GM12878 (cell line): ENCODE measurements around the gene STK39. TPM values are rescaled to one million over a fixed set of nuclear protein-coding genes. Genes with fewer than 3 reads are reported as not detected.

ENCODE experiments used
- ATAC-seq: fragments of 200-7000 bp; cut with Tn5 transposase; 3 replicates; pipeline ENCODE4 v1.9.1; 2020; ENCODE audit warnings: mild to moderate bottlenecking, moderate library complexity
- BruUV-seq: library from RNA; stranded (reverse); fragments of 400-500 nt; replicated peaks from 2 replicates; lab custom pipeline; 2021; lab: Mats Ljungman, UMichigan
- CTCF ChIA-PET: fragments of 300-600 bp; sonication (Branson Sonifier 250); formaldehyde crosslinking; extraction: SDS; loops from one replicate; lab custom pipeline; 2021; ENCODE audit warnings: inconsistent platforms; lab: Yijun Ruan, JAX
- POLR2A ChIA-PET: fragments of 350-600 bp; formaldehyde crosslinking; extraction: SDS; loops from one replicate; lab custom pipeline; 2021; ENCODE audit warnings: inconsistent platforms; lab: Charles Lee
- RAD21 ChIA-PET: fragments of 300-600 bp; sonication (Branson Sonifier 250); formaldehyde crosslinking; loops from one replicate; lab custom pipeline; 2023; ENCODE audit warnings: antibody characterized with exemption; ENCODE audit not compliant: unreplicated experiment; lab: Charles Lee
- SMC1A ChIA-PET: fragments of 300-600 bp; sonication (Branson Sonifier 250); formaldehyde crosslinking; loops from one replicate; lab custom pipeline; 2023; ENCODE audit not compliant: unreplicated experiment, uncharacterized antibody; lab: Charles Lee
- DNase-seq: peaks from one replicate; pipeline ENCODE4 v3.0.0-alpha.2; 2011; ENCODE audit warnings: low read depth, low spot score
- FAIRE-seq: peaks from 3 replicates; lab custom pipeline; 2011; peaks lifted over from hg19 to GRCh38; lab: Jason Lieb, UNC
- H2AFZ ChIP-seq: 2 replicates; pipeline ENCODE4 v1.6.0; 2011; ENCODE audit warnings: low read depth, low read length, control low read depth; ENCODE audit not compliant: control insufficient read depth
- H3K27ac ChIP-seq: 2 replicates; pipeline ENCODE4 v1.5.1; 2011; ENCODE audit warnings: control low read depth; ENCODE audit not compliant: control insufficient read depth, insufficient read depth
- H3K27me3 ChIP-seq, 2 experiments: replicated peaks in 1 of 2; 2 replicates each; pipeline versions ENCODE4 v1.6.0 to v1.6.1; 2011; ENCODE audit warnings: low read length in 1 of 2; ENCODE audit not compliant: control insufficient read depth in 2 of 2, insufficient read depth in 2 of 2
- H3K36me3 ChIP-seq, 2 experiments: 2 replicates each; pipeline ENCODE4 v1.5.1; 2011; ENCODE audit warnings: low read length in 1 of 2; ENCODE audit not compliant: control insufficient read depth in 2 of 2, insufficient read depth in 2 of 2
- H3K4me1 ChIP-seq: 2 replicates; pipeline ENCODE4 v1.6.1; 2011; ENCODE audit warnings: mild to moderate bottlenecking, low read length, moderate library complexity, mixed read lengths; ENCODE audit not compliant: control insufficient read depth, insufficient read depth
- H3K4me2 ChIP-seq: 2 replicates; pipeline ENCODE4 v1.6.0; 2011; ENCODE audit warnings: control low read depth; ENCODE audit not compliant: control insufficient read depth, insufficient read depth
- H3K4me3 ChIP-seq: fragments of 200-600 bp; sonication (generic); 2 replicates; pipeline ENCODE4 v1.5.1; 2016
- H3K79me2 ChIP-seq: 2 replicates; pipeline ENCODE4 v1.6.0; 2011; ENCODE audit warnings: low read length; ENCODE audit not compliant: control insufficient read depth, insufficient read depth
- H3K9ac ChIP-seq: 2 replicates; pipeline ENCODE4 v1.8.0; 2011; ENCODE audit warnings: low read length, control low read depth, mixed read lengths; ENCODE audit not compliant: control insufficient read depth, insufficient read depth
- H3K9me3 ChIP-seq: replicated peaks from 3 replicates; pipeline ENCODE4 v1.5.1; 2011; ENCODE audit warnings: mild to moderate bottlenecking, low read length; ENCODE audit not compliant: control insufficient read depth, insufficient read depth
- H4K20me1 ChIP-seq: 2 replicates; pipeline ENCODE4 v1.6.0; 2011; ENCODE audit not compliant: control insufficient read depth, insufficient read depth
- CEBPB ChIP-seq, 2 experiments: fragments of 150-350 bp in 1 of 2; IDR thresholded peaks; 2 replicates each; pipeline ENCODE4 v1.6.1; 2012 to 2014; ENCODE audit warnings: low read depth in 2 of 2, low read length in 2 of 2, borderline replicate concordance in 1 of 2, inconsistent platforms in 1 of 2
- DPF2 ChIP-seq: fragments of 450-650 bp; IDR thresholded peaks from 2 replicates; pipeline ENCODE4 v1.6.1; 2017; ENCODE audit warnings: mild to moderate bottlenecking
- KAT2A ChIP-seq: conservative IDR thresholded peaks from 2 replicates; pipeline ENCODE4 v1.6.1; 2011; ENCODE audit warnings: low read depth, low read length; ENCODE audit not compliant: control insufficient read depth
- SIX5 ChIP-seq: IDR thresholded peaks from 2 replicates; pipeline ENCODE4 v1.6.1; 2011; ENCODE audit warnings: mild to moderate bottlenecking, low read depth, low read length, moderate library complexity; ENCODE audit not compliant: severe bottlenecking
- SPI1 ChIP-seq: IDR thresholded peaks from 2 replicates; pipeline ENCODE4 v1.6.1; 2011; ENCODE audit warnings: low read depth, mild to moderate bottlenecking, low read length, moderate library complexity, borderline replicate concordance; ENCODE audit not compliant: insufficient read depth
- STAT1 ChIP-seq: fragments of 450-650 bp; conservative IDR thresholded peaks from 2 replicates; pipeline ENCODE4 v1.6.1; 2014; ENCODE audit warnings: antibody characterized with exemption, mild to moderate bottlenecking
- TBL1XR1 ChIP-seq: IDR thresholded peaks from 2 replicates; pipeline ENCODE4 v1.6.1; 2012; ENCODE audit warnings: low read depth, low read length, improper control_type of control experiment
- WGBS: methylation state at CpG from one replicate; pipeline ENCODE4 v1.1.6; 2016; ENCODE audit warnings: low lambda C conversion rate; ENCODE audit not compliant: insufficient replicate concordance, insufficient coverage; ENCODE audit errors: missing lambda C conversion rate; 5-methylcytosine and 5-hydroxymethylcytosine counted together
- in situ Hi-C: fragments of 300-500 bp; cut with MboI; formaldehyde crosslinking; loops from 9 replicates; pipeline ENCODE4 v1.14.3; 2018; ENCODE audit warnings: mixed read lengths
- intact Hi-C: fragments of 100-400 bp; cut with micrococcal nuclease; formaldehyde crosslinking; loops from one replicate; pipeline ENCODE4 v1.14.2; 2022; ENCODE audit not compliant: unreplicated experiment
- polyA plus RNA-seq, 11 experiments: library from polyadenylated mRNA; depleted of rRNA in 4 of 11; unstranded in 6 of 11; stranded (reverse) in 5 of 11; fragments of >200 nt; fragmentation: Nextera tagmentation in 4 of 11; fragmentation: Illumina TruSeq in 1 of 11; extraction: Ambion mirVana in 4 of 11; extraction: Trizol in 1 of 11; gene quantifications; 1 replicate in 1 of 11; 2 replicates in 10 of 11; pipeline versions ENCODE4 v1.2.1 to v1.2.3, GENCODE V29; 2011 to 2016; ENCODE audit warnings: inconsistent platforms in 2 of 11, missing spikeins in 2 of 11, low read depth in 1 of 11
- total RNA-seq, 4 experiments: library from RNA; depleted of rRNA in 3 of 4; stranded (reverse); fragments of >200 nt in 3 of 4; fragmentation: Illumina TruSeq in 1 of 4; extraction: Trizol in 1 of 4; gene quantifications; 2 replicates each; pipeline versions ENCODE4 v1.2.1 to v1.2.3, GENCODE V29; 2013 to 2021
- TF ChIP-seq, protein P1 (sequence below): fragments of 450-650 bp; IDR thresholded peaks from 2 replicates; pipeline ENCODE4 v1.6.1; 2017; ENCODE audit warnings: borderline replicate concordance
- TF ChIP-seq, protein P2 (sequence below): IDR thresholded peaks from 2 replicates; pipeline ENCODE4 v1.6.1; 2011; ENCODE audit warnings: mild to moderate bottlenecking, low read depth, low read length, moderate library complexity; ENCODE audit not compliant: insufficient replicate concordance
- TF ChIP-seq, protein P3 (sequence below): IDR thresholded peaks from 2 replicates; pipeline ENCODE4 v1.6.1; 2011; ENCODE audit warnings: low read depth, mild to moderate bottlenecking, low read length, moderate library complexity, borderline replicate concordance; ENCODE audit errors: extremely low read depth

STK39 gene
- total and polyA plus RNA-seq, 10 of the 15 experiments (the other 5 are each of a cell fraction or from before 2014, with no cell fraction given): 0.03 to 0.21 (median 0.07) TPM; not detected in 5

DNA sequence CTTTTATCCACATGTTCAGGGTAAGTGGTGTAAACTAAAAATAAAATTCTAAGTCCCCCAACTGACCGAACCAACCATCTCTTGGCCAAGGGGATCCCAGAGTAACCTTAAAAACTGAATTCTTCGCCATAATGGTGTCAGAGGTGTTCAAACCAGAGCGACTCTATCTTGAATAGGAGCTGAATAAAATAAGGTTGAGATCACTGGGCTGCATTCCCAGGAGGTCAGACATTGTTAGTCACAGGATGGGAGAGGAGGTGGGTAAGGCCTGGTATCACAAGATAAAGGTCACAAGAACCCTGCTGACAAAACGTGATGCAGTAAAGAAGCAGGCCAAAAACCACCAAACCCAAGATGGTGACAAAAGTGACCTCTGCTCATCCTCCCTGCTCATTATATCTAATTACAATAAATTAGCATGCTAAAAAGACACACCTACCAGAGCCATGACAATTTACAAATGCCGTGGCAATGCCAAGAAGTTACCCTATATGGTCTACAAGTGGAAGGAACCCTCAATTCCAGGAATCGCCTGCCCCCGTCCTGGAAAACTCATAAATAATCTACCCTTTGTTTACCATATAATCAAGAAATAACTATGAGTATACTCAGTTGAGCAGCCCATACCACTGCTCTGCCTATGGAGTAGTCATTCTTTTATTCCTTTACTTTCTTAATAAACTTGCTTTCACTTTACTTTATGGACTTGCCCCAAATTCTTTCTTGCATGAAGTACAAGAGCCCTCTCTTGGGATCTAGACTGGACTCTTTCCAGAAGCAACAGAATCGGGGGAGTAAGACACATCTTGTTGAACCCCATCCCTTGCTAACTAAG, 302.4 kb downstream of the STK39 start:
- Histone ChIP-seq H3K4me1 (no peaks in the 10 kb centered on the region), H3K4me3 (no peak overlapping the region), H3K36me3 (no peaks in the 10 kb centered on the region), H2AFZ (no peak overlapping the region), H3K79me2 (no peaks in the 10 kb centered on the region), H3K4me2 (no peak overlapping the region), H3K27ac (no peak overlapping the region), H3K9me3 (no peaks in the 10 kb centered on the region), H3K9ac (no peak overlapping the region), H3K27me3 (no peaks in the 10 kb centered on the region), H4K20me1 (no peaks in the 10 kb centered on the region)
- TF ChIP-seq DPF2: no peak
- TF ChIP-seq SPI1: no peak
- FAIRE-seq (no peak), DNase-seq (no peak), ATAC-seq (no peak)
- in situ Hi-C loops: no loop called here
- ChIA-PET POLR2A (no interaction called here), RAD21 (no interaction called here), CTCF (no interaction called here), SMC1A (no interaction called here)
- BruUV-seq: no TSS peak
- intact Hi-C loops: no loop called here
- whole genome bisulfite sequencing: 33% methylated on average over 8 of the region's 8 CpGs

DNA sequence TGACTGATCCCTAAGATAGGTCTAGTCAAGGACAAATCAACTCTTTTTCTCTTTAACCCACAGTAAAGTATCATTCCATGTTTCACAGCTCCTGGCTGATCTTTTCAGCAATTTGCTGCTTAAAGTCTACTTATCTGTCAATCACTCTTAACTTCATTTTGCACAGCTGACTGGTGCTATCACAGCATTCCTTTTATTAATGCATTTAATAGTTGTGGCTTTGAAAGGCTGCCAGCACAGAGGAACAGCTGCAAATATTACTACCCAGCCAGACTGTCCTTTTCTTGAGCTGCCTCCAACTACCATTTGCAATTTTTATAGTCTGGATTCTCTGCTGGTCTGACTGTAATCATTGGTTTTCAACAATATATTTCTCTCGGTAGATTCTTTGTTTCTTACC, 303.5 kb downstream of the STK39 start:
- intact Hi-C loops (no loop called here), in situ Hi-C loops (no loop called here)
- ChIA-PET CTCF (no interaction called here), RAD21 (no interaction called here), SMC1A (interaction anchor here (0.6 to 0.7 kb wide), 2 partner anchors 84 to 1113 kb away, joined by 3 read pairs; no protein-coding TSS in a partner anchor), POLR2A (no interaction called here)
- no peaks in the 10 kb centered on the region; a peak in 1 of 4 replicates for H3K27me3 ChIP-seq
- H3K4me3 ChIP-seq: no peak overlapping the region
- H2AFZ ChIP-seq: no peak overlapping the region
- DNase-seq: no peak
- H3K9ac ChIP-seq: no peak overlapping the region
- ATAC-seq: no peak
- FAIRE-seq: no peak
- no peaks in the 10 kb centered on the region for H4K20me1 ChIP-seq
- H3K4me1 ChIP-seq: no peaks in the 10 kb centered on the region
- H3K4me2 ChIP-seq: no peak overlapping the region
- no TSS peak for BruUV-seq
- no peaks in the 10 kb centered on the region for H3K36me3 ChIP-seq
- 48% methylated on average over 1 of the region's 1 CpG for WGBS
- H3K27ac ChIP-seq: no peak overlapping the region
- H3K9me3 ChIP-seq: no peaks in the 10 kb centered on the region
- H3K79me2 ChIP-seq: no peaks in the 10 kb centered on the region
- TF ChIP-seq STAT1 (no peak), SIX5 (no peak), KAT2A (no peak), CEBPB (IDR thresholded peaks at IDR 0.05; ENCODE audit: borderline replicate concordance in 1 of 2, low read depth in 2 of 2, low read length in 2 of 2) (no peak), TBL1XR1 (no peak)
- TF ChIP-seq, protein P1, sequence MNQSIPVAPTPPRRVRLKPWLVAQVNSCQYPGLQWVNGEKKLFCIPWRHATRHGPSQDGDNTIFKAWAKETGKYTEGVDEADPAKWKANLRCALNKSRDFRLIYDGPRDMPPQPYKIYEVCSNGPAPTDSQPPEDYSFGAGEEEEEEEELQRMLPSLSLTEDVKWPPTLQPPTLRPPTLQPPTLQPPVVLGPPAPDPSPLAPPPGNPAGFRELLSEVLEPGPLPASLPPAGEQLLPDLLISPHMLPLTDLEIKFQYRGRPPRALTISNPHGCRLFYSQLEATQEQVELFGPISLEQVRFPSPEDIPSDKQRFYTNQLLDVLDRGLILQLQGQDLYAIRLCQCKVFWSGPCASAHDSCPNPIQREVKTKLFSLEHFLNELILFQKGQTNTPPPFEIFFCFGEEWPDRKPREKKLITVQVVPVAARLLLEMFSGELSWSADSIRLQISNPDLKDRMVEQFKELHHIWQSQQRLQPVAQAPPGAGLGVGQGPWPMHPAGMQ: no peak
- TF ChIP-seq, protein P2, sequence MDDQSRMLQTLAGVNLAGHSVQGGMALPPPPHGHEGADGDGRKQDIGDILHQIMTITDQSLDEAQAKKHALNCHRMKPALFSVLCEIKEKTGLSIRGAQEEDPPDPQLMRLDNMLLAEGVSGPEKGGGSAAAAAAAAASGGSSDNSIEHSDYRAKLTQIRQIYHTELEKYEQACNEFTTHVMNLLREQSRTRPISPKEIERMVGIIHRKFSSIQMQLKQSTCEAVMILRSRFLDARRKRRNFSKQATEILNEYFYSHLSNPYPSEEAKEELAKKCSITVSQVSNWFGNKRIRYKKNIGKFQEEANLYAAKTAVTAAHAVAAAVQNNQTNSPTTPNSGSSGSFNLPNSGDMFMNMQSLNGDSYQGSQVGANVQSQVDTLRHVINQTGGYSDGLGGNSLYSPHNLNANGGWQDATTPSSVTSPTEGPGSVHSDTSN: no peak
- TF ChIP-seq, protein P3, sequence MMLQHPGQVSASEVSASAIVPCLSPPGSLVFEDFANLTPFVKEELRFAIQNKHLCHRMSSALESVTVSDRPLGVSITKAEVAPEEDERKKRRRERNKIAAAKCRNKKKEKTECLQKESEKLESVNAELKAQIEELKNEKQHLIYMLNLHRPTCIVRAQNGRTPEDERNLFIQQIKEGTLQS: no peak
